ENCODE data around the gene NLRP3.
"Not testable (repeated sequence)": the region's sequence is repeated elsewhere in the genome, so short reads cannot be mapped to it uniquely, and the experiment has no call there.

Gene NLRP3

DNA sequence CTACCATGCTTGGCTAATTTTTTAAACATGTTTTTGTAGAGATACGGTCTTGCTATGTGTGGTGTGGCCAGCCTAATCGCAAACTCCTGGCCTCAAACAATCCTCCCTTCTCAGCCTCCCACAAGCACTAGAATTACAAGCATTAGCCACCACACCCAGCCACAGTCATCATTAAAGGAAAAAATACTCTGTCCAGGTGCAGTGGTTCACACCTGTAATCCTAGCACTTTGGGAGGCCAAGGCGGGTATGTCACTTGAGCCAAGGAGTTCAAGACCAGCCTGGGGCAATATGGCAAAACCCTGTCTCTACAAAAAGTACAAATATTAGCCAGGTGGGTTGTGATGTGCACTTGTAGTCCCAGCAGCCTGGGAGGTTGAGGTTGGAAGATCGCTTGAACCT is 25.0 kb upstream of the NLRP3 start:
- no peak for DNase-seq (ENCODE audit: low read depth)

DNA sequence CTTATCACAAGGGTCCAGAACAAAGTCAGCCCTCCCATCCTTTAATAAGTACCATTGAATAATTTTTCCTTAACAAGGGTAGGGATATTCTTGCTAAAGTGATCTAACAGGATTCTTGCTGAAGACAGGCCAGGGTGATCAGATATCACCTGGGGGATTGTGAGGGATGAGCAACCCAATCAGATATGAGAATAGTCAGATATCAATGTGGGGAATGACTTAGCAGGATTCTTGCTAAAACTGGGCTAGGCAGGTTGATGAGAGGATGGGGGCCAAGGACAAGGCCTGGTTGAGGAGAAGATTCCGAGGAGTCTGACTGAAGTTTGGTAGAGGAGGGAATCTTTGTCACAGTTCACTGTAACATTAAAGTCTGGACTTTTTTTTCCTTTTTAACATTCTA is 23.9 kb upstream of the NLRP3 start:
- DNase-seq (ENCODE audit: low read depth) = no peak

DNA sequence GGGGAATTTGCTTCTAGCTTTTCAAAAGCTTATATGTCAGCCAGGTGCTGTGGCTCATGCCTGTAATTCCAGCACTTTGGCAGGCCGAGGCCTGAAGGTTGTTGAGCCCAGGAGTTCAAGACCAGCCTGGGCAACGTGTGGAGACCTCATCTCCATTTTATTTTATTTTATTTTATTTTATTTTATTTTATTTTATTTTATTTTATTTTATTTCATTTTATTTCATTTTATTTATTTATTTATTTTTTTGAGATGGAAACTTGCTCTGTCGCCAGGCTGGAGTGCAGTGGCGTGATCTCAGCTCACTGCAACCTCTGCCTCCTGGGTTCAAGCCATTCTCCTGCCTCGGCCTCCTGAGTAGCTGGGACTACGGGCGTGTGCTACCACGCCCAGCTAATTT is 20.9 kb upstream of the NLRP3 start:
- DNase-seq (ENCODE audit: low read depth) = not testable (repeated sequence)

DNA sequence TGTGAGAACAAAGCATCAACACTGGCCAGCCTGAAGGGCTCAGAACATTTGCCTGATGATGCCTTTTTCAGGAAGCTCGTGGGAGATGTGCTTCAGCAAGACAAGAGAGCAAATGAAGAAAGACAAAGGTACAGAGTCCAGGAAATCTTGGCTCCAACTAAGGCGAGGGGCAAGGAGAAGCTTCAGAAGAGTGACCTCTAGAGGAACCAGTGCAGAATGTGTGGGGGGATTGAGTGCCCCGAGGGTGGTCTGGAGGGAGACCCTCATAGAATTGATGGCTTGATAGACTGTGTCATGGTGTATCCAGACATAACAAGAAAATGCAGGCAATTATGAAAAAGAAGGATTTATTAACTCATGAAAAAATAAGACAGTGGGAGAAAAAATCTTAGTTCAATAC is 15.3 kb upstream of the NLRP3 start:
- DNase-seq (ENCODE audit: low read depth) = no peak

DNA sequence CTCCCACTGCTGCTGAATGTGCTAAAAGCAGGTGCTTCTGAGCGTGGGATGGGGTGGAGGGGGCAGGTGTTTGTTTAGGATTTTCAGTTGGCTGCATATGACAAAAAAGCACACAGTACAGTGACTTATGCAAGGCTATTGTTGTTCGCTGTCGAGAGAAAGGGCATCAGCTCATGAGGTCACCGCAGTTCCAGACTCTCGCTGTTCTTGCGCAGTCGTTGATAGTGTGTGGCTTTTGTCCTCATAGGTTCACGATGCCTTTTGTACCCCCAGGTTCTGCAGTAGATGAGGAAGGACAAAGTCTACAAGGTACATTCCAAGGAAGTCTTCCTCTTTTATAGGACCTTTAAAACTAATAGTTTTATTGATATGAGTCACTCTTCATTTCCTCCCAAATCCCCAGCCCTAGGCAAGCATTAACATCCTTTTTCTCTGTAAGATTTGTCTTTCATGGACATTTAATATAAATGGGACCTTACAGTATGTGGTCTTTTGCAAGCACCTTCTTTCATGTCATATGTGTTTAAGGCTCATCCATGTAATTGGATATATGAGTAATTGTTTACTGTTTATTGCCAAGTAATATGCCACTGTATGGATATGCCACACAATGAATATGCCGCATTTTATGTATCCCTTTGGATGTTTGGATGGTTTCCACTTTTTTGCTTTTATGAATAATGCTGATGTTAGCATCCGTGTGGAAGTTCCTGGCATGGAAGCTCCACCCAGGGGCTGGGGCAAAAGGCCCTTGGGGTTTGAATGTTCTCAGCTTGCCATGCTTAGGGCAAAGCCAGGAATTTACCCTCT is 14.5 kb upstream of the NLRP3 start:
- no peak for DNase-seq (ENCODE audit: low read depth)

DNA sequence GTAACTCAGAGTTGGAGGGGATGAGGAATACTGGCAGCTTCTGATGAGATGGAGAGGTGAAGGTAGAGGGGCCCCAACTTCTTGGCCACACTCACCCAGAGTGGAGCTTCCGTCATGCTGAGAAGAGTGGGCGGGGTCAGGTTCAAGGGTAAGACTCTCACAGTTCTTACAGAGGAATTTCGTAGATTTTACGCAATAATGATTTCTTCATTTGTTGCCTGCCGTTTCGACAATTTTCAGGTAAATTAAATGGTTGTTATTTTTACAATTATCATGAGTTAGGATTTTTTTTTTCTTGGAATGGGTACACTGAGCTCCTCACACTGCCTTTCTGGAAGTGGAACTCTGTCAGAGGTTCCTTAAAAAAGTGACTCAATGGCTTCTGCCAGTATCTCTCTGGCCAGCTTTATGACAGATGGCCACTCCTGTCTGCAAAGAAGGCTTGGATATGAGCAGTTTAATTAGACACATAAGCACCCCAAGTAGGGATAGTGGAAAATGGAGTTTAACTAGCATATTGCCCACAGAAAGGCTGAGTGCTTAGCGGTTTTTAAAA is 13.8 kb upstream of the NLRP3 start:
- DNase-seq (ENCODE audit: low read depth) = no peak

DNA sequence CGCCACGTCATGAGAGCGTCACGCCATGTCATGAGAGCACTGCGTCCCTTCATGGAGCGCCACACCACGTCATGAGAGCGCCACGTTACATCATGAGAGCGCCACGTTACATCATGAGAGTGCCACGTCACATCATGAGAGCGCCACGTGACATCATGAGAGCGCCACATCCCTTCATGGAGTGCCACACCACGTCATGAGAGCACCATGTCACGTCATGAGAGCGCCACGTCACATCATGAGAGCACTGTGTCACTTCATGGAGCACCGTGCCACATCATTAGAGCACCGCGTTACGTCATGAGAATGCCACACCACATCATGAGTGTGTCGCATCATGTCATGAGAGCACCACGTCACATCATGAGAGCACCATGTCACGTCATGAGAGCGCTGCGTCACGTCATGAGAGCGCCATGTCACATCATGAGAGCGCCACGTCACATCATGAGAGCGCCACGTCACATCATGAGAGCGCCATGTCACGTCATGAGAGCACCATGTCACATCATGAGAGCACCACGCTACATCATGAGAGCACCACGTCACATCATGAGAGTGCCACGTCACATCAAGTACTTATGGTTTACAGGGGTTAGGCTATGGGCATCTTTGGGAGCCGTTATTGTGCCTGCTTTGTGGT is 9.8 kb upstream of the NLRP3 start:
- DNase-seq (ENCODE audit: low read depth) = no peak

DNA sequence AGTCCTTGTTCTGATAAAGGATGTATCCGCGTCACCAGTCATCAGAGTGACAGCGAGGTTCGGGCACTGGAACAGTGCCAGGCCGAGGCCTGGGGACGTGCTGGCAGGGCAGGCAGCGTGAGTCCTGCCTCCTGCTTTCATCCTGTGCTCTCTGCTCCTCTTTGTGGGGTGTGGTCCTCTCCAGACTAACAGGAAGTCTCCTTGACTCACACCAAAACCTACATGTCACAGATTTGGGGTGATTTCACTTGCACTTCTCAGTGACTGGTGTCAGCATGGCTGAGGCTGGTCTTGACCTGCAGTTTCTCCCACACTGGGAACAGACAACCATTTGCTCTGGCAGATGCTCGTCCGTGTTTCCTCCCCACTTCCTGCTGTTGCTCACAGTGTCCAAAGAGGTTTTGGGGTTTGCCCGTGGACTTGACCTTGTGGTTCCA is 8.8 kb upstream of the NLRP3 start:
- peak; percentile 37 for DNase-seq (ENCODE audit: low read depth)

DNA sequence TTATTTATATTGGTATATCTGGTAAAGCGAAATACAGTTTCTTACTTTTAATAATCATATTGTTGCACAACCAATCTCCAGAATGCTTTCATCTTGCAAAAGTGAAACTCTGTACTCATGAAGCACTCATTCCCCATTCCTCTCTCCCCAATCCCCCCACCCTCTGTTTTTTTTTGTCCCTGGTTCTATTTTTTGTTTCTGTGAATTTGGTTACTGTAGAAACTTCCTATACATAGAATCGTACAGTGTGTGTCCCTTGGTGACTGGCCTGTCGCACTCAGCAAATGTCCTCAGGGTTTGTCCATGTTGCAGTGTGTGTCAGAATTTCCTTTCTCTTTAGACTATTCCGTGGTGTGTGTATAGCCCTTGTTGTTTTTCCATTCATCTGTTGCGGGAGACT is 7.9 kb upstream of the NLRP3 start:
- no peak for DNase-seq (ENCODE audit: low read depth)

DNA sequence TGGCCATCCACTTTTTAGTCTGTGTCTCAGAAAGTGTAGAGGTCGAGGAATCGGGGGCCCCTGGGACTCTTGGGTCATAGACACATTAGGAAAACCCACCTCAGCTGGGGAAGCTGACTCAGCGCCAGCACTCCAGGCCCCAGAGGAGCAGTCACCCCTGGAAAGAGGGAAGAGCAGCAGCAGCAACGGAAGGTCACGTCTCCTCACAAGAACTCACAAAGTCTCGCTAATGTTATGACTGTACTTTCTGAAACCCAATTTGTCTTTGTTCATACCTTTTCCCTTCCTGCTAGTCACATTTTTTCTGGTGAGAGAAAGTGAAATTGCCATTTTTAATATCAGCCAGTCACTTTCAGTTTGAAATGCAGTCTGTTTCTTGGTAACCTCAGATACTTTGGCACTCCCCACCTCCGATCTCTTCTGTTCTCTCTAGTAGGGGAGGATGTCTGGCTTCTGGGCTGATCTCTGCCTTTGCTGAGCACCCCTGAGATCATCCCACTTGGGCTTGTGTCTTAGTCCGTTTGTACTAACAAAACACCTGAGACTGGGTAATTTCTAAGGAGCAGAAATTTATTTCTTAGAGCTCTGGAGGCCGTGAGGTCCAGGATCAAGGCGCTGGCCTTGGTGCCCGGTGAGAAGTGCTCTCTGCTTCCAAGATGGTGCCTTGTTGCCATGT is 6.0 kb upstream of the NLRP3 start:
- DNase-seq (ENCODE audit: low read depth) = no peak

DNA sequence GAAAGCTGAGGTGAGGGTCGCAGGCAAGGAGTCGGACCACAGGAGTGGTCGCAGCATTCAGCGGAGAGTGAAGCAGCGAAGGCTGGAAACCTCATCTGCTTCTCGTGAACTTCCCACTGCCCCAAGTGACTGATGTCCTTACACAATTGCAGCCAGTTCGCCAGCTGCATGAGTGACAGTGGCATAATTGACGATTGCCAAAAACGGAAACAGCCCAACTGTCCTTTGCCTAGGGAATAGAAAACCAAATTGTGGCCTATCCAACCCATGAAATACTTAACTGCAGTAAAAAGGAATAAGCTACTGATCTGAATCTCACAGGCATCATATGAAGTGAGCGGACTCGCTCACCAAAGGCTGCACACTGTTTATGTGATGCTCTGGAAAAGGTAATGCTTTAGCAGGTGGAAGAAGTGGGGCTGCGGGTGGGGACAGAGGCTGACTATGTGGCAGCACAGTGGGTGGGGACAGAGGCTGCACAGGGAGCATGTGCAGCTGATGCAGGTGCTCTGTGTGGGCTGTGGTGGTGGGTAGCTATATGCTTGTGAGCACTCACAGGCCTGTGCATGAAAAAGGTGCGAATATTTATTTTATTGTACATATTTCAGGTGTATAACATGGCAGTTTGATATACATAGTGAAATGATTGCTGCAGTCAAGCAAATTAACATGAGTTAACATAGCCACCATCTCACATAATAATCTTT is 4.2 kb upstream of the NLRP3 start:
- no peak for DNase-seq (ENCODE audit: low read depth)

DNA sequence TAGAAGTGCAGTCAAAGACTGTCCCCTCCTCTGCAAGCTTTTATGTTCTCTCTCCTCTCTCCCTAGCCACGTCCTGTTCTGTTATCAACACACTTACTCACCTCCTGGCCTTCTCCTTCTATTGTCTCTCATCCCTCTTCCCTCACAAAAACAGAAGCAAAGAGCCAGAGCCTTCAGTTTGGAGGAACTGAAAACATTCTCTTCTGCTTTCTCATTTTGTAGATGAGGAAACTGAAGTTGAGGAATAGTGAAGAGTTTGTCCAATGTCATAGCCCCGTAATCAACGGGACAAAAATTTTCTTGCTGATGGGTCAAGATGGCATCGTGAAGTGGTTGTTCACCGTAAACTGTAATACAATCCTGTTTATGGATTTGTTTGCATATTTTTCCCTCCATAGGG is 1.9 kb downstream of the NLRP3 start:
- no peak for DNase-seq (ENCODE audit: low read depth)

DNA sequence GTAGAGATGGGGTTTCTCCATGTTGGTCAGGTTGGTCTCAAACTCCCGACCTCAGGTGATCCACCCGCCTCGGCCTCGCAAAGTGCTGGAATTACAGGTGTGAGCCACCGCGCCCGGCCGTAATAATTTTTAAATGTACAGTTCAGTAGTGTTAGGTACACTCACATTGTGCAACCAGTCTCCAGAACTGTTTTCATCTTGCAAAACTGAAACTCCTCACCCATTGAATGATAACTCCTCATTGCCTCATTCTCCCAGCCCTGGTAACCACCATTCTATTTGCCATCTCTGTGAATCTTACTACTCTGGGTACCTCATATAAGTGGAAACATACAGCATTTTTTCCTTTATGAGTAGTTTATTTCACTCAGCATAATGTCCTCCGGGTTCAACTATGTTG is 3.4 kb downstream of the NLRP3 start:
- DNase-seq (ENCODE audit: low read depth) = no peak

DNA sequence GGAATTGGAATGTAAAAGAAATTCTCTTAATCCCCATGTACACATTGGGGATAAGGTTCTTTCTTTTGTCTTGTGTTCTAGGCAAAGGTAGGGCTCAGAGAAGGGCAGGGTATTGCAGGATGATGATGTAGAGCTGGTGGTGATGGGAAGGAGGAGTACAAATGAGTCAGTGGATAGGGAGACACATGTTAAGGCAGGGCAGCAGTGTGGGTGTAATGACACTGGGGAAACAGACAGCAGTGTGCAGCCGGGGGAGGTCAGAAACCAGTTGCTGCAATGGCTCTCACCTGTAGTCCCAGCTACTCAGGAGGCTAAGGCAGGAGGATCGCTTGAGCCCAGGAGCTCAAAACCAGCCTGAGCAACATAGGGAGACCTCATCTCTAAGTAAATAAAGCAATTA is 5.1 kb downstream of the NLRP3 start:
- DNase-seq (ENCODE audit: low read depth) = no peak

DNA sequence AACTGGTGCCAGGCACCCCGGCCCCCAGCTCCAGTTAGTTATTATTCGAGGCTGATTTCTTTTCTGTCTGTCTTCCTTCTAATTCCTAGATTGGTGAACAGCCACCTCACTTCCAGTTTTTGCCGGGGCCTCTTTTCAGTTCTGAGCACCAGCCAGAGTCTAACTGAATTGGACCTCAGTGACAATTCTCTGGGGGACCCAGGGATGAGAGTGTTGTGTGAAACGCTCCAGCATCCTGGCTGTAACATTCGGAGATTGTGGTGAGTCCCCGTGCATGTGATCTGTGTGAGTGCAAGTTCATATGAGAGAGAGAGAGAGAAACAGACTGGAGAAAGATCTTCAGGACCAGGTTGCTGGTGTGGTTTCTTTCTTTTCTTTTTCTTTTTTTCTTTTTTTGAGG is 13.5 kb downstream of the NLRP3 start:
- DNase-seq (ENCODE audit: low read depth) = no peak

DNA sequence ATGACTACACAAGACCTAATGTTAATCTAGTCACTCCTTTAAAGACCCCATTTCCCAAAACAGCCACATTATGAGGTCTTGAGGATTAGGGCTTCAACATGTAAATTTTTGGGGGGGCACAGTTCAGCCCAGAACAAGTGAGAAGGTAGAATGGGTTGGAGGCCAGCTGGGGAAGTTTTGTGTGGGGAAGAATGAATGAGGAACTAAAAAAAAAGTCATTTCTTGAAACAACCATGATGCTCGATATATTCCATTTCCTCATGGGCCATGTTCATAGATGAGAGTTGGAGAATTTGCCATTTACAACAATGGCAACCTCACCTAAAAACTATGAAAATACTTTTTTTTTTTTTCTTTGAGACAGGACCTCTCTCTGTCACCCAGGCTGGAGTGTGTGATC is 14.5 kb downstream of the NLRP3 start:
- no peak for DNase-seq (ENCODE audit: low read depth)

DNA sequence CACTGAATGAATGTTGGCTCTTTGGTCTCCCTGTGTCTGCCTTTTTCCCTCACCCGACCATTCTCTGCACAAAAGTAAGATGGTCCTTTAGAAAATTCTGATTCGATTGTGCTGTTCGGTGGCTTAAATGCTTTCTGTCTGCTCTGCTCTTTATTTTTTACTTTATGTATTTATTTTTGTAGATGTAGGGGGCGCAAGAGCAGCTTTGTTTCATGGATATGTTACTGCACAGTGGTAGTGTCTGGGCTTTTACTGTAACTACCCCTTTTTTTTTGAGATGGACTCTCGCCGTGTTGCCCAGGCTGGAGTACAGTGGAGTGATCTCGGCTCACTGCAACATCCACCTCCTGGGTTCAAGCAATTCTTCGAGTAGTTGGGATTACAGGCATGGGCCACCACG is 15.7 kb downstream of the NLRP3 start:
- no peak for DNase-seq (ENCODE audit: low read depth)

DNA sequence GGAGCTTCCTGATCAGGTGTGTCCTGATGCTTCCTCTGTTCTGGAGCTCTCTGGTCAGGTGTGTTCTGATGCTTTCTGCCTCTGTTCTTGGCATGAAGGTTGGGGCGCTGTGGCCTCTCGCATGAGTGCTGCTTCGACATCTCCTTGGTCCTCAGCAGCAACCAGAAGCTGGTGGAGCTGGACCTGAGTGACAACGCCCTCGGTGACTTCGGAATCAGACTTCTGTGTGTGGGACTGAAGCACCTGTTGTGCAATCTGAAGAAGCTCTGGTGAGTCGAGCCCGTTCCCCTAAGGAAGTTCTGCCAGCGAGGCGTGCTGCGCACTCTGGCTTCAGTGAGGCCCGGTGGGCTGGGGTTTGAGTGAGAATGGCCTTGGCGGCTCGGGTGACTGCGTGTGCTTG is 18.0 kb downstream of the NLRP3 start:
- DNase-seq (ENCODE audit: low read depth) = no peak

DNA sequence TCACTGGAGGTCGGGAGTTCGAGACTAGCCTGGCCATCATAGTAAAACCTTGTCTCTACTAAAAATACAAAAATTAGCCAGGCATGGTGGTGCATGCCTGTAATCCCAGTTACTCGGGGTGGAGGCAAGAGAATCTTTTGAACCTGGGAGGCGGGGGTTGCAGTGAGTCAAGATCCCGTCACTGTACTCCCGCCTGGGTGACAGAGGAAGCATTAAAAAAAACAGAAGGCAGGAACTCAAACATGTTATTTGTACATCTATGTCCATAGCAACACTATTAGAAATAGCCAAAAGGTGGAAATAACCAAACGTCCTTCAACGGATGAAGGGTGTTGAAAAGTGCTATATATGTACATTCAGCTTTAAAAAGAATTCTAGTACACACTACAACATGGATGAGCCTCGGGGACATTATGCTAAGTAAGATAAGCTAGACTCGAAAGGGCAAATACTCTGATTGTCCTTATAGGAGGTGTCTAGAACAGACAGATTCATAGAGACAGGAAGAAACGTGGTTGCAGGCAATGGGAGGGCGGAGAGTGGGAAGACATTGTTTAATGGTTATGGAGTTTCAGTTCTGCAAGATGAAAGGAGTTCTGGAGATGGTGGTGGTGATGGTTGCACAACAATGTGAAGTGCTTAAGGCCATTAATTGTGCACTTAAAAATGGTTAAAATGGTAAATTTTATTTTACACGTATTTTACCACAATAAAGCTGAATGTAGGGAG is 19.2 kb downstream of the NLRP3 start:
- no peak for DNase-seq (ENCODE audit: low read depth)

DNA sequence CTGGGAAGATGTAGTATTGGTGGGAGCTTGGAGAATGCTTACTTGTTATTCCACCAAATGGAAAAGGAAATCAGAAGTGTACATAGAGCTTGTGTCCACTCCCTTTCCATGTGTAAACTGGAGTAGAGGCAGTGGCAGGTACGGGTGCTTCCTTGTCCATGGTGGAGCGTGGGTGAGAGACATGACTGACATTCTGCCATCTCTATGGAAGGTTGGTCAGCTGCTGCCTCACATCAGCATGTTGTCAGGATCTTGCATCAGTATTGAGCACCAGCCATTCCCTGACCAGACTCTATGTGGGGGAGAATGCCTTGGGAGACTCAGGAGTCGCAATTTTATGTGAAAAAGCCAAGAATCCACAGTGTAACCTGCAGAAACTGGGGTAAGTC is 19.8 kb downstream of the NLRP3 start:
- DNase-seq (ENCODE audit: low read depth) = no peak

All from CMK (cell line).